ENCODE results near the gene SLCO3A1.

SLCO3A1 gene

DNA sequence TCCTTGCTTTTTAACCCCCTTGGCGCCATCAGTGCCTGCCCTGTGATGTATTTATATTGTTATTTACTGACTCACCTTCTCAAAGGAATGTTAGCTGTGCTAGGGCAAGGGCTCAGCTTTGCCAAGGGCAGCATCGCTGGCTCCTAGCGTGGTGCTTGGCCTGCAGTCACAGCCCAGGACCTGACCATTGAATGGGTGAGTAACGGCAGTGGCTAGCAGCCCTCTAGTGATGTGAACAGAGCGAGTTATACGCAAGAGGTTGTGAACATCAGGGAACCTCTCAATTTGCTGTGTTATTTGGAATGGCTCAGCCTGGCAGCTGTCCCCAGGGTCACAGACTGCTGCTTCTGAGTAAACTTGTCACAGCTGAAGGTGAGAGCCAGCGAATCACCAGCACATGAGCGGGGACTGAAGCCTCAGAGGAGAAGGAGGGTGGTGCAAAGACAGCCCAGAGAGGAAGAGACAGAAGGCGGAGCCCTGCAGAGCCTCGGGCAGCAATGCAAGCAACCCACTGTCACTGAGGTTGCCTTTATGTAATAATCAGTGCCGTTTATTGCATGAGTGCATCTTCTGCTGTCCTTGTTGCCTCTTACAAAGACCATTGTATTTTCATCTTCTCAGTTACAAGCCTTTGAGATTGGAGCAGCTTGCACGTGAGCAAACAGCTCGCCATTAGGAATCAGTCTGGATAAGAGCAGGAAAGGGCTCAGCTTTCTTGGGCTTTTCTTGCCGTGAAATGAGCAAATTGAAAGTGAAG, 158.3 kb downstream of the SLCO3A1 start:
- H3K4me3 ChIP-seq (ENCODE audit: low read length) = no peak overlapping the region
- peak; percentile 61 for DNase-seq (ENCODE audit: low read depth)
- TF ChIP-seq, protein P1, sequence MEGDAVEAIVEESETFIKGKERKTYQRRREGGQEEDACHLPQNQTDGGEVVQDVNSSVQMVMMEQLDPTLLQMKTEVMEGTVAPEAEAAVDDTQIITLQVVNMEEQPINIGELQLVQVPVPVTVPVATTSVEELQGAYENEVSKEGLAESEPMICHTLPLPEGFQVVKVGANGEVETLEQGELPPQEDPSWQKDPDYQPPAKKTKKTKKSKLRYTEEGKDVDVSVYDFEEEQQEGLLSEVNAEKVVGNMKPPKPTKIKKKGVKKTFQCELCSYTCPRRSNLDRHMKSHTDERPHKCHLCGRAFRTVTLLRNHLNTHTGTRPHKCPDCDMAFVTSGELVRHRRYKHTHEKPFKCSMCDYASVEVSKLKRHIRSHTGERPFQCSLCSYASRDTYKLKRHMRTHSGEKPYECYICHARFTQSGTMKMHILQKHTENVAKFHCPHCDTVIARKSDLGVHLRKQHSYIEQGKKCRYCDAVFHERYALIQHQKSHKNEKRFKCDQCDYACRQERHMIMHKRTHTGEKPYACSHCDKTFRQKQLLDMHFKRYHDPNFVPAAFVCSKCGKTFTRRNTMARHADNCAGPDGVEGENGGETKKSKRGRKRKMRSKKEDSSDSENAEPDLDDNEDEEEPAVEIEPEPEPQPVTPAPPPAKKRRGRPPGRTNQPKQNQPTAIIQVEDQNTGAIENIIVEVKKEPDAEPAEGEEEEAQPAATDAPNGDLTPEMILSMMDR (IDR thresholded peaks at IDR 0.05; ENCODE audit: insufficient read depth, low read depth, low read length, missing control alignments) = no peak

DNA sequence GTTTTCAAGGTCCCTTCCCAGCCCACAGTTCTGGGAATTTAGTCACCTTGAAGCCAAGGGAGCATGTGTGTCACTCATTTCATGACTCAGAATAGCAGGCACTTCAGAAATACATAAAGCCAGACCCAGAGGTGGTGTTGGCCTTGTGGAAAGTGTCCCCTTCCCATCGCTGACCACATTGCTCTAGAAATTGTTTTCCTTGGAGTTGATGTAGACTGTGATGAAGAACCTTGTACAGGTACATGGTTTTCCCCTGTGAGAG, 158.8 kb downstream of the SLCO3A1 start:
- TF ChIP-seq, protein P1 (IDR thresholded peaks at IDR 0.05; ENCODE audit: insufficient read depth, low read depth, low read length, missing control alignments) = no peak
- peak; percentile 26 for DNase-seq (ENCODE audit: low read depth)
- no peak overlapping the region for H3K4me3 ChIP-seq (ENCODE audit: low read length)

DNA sequence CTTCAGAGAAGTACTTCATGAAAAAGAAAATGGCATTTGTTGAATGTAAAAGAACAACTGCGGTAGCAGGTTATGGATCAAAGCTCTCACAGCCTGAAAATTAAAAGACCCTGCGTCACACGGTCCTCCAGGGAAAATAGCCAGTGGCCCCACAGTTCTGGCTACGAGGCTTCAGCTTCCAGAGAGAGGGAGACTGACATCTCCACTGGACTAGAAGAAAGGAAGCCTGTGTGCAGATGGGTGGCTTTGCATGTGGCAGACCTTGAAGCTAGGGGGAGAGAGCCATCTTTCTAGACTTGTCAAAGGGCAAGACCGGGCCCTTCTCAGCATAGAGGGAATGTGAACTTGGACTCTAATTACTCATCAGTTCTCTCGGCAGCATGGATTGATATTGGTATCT, 159.4 kb downstream of the SLCO3A1 start:
- no peak for DNase-seq (ENCODE audit: low read depth)
- TF ChIP-seq, protein P1 (IDR thresholded peaks at IDR 0.05; ENCODE audit: insufficient read depth, low read depth, low read length, missing control alignments) = no peak
- no peak overlapping the region for H3K4me3 ChIP-seq (ENCODE audit: low read length)

DNA sequence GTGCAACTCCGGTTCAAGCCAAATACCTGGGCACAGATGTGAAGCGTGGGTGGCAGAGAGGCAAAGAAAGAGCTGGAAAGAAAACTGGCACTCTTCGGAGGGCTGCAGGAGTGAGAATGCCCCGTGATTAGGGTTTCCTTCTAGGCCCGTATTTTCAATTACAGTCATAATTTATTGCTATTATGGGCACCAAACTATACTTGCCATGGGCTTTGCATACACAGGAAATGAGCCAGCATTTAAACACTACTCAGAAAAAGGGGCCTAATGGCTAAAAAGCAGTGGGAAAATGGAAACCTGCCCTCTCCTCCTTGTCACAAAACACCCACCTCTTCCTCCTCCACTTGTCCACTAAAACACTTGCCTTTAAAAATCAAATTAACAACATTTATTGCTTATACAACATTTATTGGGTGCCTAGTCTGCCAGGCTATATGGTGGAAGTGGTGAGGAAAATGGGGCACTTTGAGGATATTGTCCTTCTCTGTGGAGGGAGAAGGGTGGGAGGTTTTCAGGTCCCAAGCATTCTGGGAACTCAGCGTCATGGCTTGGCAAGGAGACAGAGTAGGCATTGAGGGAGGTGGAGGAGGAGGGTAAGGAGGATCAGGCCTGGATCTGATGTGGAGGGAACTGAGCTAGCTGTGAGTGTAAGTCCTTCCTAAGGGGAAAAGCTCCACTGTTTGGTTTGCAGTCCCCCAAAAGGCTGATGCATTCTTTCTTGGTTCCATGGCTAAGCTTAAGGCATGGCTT, 160.9 kb downstream of the SLCO3A1 start:
- no peak overlapping the region for H3K4me3 ChIP-seq (ENCODE audit: low read length)
- TF ChIP-seq, protein P1 (IDR thresholded peaks at IDR 0.05; ENCODE audit: insufficient read depth, low read depth, low read length, missing control alignments) = no peak
- DNase-seq (ENCODE audit: low read depth) = no peak

DNA sequence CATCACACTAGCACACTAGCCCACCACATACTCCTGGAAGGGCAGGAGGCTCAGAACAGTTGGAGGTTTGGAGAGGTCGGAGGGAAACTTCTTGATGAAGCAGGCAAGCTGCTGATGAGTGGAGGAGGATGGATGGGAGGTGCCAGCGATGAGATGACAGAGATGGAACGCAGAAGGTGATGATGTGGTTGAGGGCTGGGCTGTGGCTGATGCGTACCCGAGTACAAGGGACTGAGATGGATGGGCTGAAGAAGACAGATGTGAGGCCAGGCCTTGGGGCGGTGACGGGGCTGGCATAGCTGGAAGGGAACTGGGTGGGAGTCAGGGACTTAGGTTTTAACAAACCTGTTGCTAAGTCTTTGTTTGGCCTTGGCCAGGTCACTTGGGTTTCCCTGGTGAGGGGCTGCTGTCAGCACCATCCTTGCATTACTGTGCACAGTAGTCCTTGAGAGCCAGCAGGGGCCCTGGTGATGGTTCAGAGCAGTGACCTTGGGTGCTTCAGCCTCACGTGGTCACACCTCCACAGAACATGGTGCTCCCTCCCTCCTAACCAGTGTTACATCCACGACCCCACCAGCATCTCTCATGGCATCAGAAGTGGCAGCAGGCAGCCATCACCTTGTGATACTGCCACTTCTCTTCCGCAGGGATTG, 164.5 kb downstream of the SLCO3A1 start:
- TF ChIP-seq, protein P1 (IDR thresholded peaks at IDR 0.05; ENCODE audit: insufficient read depth, low read depth, low read length, missing control alignments) = no peak
- H3K4me3 ChIP-seq (ENCODE audit: low read length) = no peak overlapping the region
- DNase-seq (ENCODE audit: low read depth) = no peak

DNA sequence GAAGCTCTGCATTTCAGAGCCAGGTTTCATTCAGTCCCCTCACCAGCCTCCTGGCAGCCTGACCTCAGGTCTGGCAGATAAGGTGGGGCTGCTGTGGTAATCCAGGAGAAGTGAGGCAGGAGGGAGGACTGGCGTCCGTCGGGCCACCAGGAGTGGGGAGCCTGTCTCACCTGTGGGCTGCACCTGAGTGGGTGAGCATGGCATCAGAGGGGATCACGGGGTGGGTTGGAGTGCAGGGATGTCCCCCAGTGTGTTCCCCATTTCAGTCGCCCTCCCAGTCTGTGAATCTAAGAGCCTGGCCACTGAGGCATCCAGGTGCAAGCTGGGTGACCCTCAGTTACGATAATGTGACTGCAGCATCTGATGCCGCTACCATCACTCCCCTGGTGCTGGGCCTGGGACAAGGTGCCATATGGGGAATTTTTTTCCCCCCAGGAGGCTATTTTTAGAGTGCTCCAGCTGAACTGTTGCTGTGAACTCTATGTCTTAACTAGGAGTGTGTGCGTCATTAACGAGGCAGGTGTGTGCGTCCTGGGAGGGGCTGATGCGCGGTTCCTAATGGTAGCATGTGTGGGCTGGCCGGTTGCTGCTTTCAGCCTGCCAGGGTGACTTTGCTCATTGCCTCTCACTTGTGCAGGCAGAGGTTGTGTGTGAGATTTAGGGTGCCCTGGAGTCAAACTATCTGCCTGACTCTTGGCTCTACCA, 165.2 kb downstream of the SLCO3A1 start:
- DNase-seq (ENCODE audit: low read depth) = no peak
- TF ChIP-seq, protein P1 (IDR thresholded peaks at IDR 0.05; ENCODE audit: insufficient read depth, low read depth, low read length, missing control alignments) = no peak
- H3K4me3 ChIP-seq (ENCODE audit: low read length) = no peak overlapping the region

Measured in epithelial cell of esophagus (primary cell).